ENCODE measurements around the gene CTTNBP2. TPM values are rescaled to one million over a fixed set of nuclear protein-coding genes. Genes with fewer than 3 reads are reported as not detected.

CTTNBP2 gene
- total and polyA plus RNA-seq, 2 experiments from 2014 or later = 7.9 to 14.5 TPM

DNA sequence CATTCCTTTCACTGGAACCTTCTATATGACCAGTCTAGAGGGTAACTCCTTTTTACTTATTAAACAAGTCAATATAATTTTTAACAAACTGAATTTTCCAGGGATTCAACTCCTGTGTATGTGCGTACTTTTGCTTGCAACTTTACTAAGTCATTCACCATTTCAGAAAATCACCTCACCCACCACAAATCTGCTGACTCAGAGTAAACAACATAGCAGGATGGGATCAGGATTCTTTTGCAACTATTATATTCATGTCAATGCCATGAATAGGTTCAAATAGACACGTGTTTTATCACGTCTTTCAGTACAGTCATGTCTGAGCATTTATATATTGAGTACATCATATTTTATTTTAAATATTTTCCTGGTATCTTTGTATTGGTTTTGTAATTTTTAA, 14.5 kb downstream of the CTTNBP2 start:
- Histone ChIP-seq H3K4me1 (ENCODE audit: insufficient read depth) (peaks cover 5% of the 10 kb centered on the region), H2AFZ (no peak overlapping the region), H3K4me2 (no peak overlapping the region), H3K9me2 (replicated peaks; ENCODE audit: insufficient read depth) (no peaks in the 10 kb centered on the region), H3K27me3 (no peaks in the 10 kb centered on the region), H3K36me3 (replicated peaks; ENCODE audit: insufficient read depth, low read depth) (no peaks in the 10 kb centered on the region), H3K9me3 (ENCODE audit: low read depth) (no peaks in the 10 kb centered on the region), H3K79me2 (peaks cover 9% of the 10 kb centered on the region), H3K27ac (no peak overlapping the region), H3K4me3 (no peak overlapping the region), H4K20me1 (ENCODE audit: insufficient read depth, poor library complexity, severe bottlenecking) (no peaks in the 10 kb centered on the region)
- 80% methylated on average over 3 of the region's 3 CpGs for WGBS (ENCODE audit: low lambda C conversion rate, missing lambda C conversion rate)
- no peak for DNase-seq (ENCODE audit: low spot score)
- TF ChIP-seq EZH2phosphoT487 (IDR thresholded peaks at IDR 0.05; ENCODE audit: low read depth, severe bottlenecking, unreplicated experiment) = no peak
- no peak for TF ChIP-seq CTCF (IDR thresholded peaks at IDR 0.05; ENCODE audit: poor library complexity)
- TF ChIP-seq EZH2 (IDR thresholded peaks at IDR 0.05; ENCODE audit: borderline replicate concordance) = no peak

DNA sequence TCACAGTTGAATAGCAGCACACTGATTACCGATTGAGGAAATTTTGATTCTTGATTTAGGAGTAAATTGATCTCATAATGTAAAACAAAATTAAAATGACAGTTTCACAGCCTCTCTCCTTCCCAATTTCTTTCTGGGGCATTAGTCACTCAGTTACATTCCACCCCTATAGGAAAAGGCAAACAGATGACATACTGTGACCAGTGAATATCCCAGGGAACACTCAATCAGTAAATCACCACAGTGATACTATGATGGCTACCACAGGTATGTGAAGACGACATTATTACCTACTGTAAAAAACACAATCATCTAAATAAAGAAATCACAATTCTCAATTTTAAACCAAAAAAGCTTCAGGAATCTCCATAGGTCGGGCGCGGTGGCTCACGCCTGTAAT, 15.5 kb downstream of the CTTNBP2 start:
- Histone ChIP-seq H2AFZ (no peak overlapping the region), H3K9me3 (ENCODE audit: low read depth) (no peaks in the 10 kb centered on the region), H3K4me3 (no peak overlapping the region), H3K27me3 (no peaks in the 10 kb centered on the region), H3K79me2 (peaks cover 4% of the 10 kb centered on the region), H3K27ac (no peak overlapping the region), H3K4me1 (ENCODE audit: insufficient read depth) (peaks cover 3% of the 10 kb centered on the region), H4K20me1 (ENCODE audit: insufficient read depth, poor library complexity, severe bottlenecking) (no peaks in the 10 kb centered on the region), H3K4me2 (no peak overlapping the region), H3K9me2 (replicated peaks; ENCODE audit: insufficient read depth) (no peaks in the 10 kb centered on the region), H3K36me3 (replicated peaks; ENCODE audit: insufficient read depth, low read depth) (no peaks in the 10 kb centered on the region)
- WGBS (ENCODE audit: low lambda C conversion rate, missing lambda C conversion rate) = 98% methylated on average over 6 of the region's 6 CpGs
- DNase-seq (ENCODE audit: low spot score) = no peak
- TF ChIP-seq EZH2 (IDR thresholded peaks at IDR 0.05; ENCODE audit: borderline replicate concordance) (no peak), CTCF (IDR thresholded peaks at IDR 0.05; ENCODE audit: poor library complexity) (no peak), EZH2phosphoT487 (IDR thresholded peaks at IDR 0.05; ENCODE audit: low read depth, severe bottlenecking, unreplicated experiment) (no peak)

- H3K27me3 ChIP-seq = no peaks in the 10 kb centered on the region
- no peaks in the 10 kb centered on the region for H4K20me1 ChIP-seq (ENCODE audit: insufficient read depth, poor library complexity, severe bottlenecking)
- H3K9me2 ChIP-seq (replicated peaks; ENCODE audit: insufficient read depth) = no peaks in the 10 kb centered on the region
- no peak overlapping the region for H3K4me3 ChIP-seq
- no peaks in the 10 kb centered on the region for H3K79me2 ChIP-seq
- H3K4me1 ChIP-seq (ENCODE audit: insufficient read depth) = no peaks in the 10 kb centered on the region
- TF ChIP-seq EZH2phosphoT487 (IDR thresholded peaks at IDR 0.05; ENCODE audit: low read depth, severe bottlenecking, unreplicated experiment) = no peak
- TF ChIP-seq EZH2 (IDR thresholded peaks at IDR 0.05; ENCODE audit: borderline replicate concordance) = no peak
- TF ChIP-seq CTCF (IDR thresholded peaks at IDR 0.05; ENCODE audit: poor library complexity) = no peak
- no peak for DNase-seq (ENCODE audit: low spot score)
- H3K36me3 ChIP-seq (replicated peaks; ENCODE audit: insufficient read depth, low read depth) = no peaks in the 10 kb centered on the region
- no peak overlapping the region for H3K27ac ChIP-seq
- H2AFZ ChIP-seq = no peak overlapping the region
- H3K4me2 ChIP-seq = no peak overlapping the region
- H3K9me3 ChIP-seq (ENCODE audit: low read depth) = no peaks in the 10 kb centered on the region
Observed at GRCh38 chr7:117856196-117856595, 17.0 kb downstream of the CTTNBP2 start.

- no peaks in the 10 kb centered on the region for H3K9me2 ChIP-seq (replicated peaks; ENCODE audit: insufficient read depth)
- no peak overlapping the region for H3K4me3 ChIP-seq
- no peak for DNase-seq (ENCODE audit: low spot score)
- H3K4me2 ChIP-seq = no peak overlapping the region
- H3K36me3 ChIP-seq (replicated peaks; ENCODE audit: insufficient read depth, low read depth) = no peaks in the 10 kb centered on the region
- H3K27me3 ChIP-seq = no peaks in the 10 kb centered on the region
- no peaks in the 10 kb centered on the region for H3K4me1 ChIP-seq (ENCODE audit: insufficient read depth)
- no peaks in the 10 kb centered on the region for H3K79me2 ChIP-seq
- no peaks in the 10 kb centered on the region for H3K9me3 ChIP-seq (ENCODE audit: low read depth)
- WGBS (ENCODE audit: low lambda C conversion rate, missing lambda C conversion rate) = 76% methylated on average over 1 of the region's 1 CpG
- no peak overlapping the region for H3K27ac ChIP-seq
- H2AFZ ChIP-seq = no peak overlapping the region
- H4K20me1 ChIP-seq (ENCODE audit: insufficient read depth, poor library complexity, severe bottlenecking) = no peaks in the 10 kb centered on the region
- TF ChIP-seq EZH2 (IDR thresholded peaks at IDR 0.05; ENCODE audit: borderline replicate concordance) (no peak), EZH2phosphoT487 (IDR thresholded peaks at IDR 0.05; ENCODE audit: low read depth, severe bottlenecking, unreplicated experiment) (no peak), CTCF (IDR thresholded peaks at IDR 0.05; ENCODE audit: poor library complexity) (no peak)
Observed at GRCh38 chr7:117854186-117854585, 19.1 kb downstream of the CTTNBP2 start.
